Fibroblast of villous mesenchyme (primary cell): Measurements from ENCODE around the gene FOLR3. TPM values are rescaled to one million over a fixed set of nuclear protein-coding genes. Genes with fewer than 3 reads are reported as not detected.
A peak's percentile ranks its signal among the peaks of the same experiment; 100 is the strongest.

Experiments
- DNase-seq: peaks from one replicate; pipeline ENCODE4 v3.0.0-alpha.2; 2010; ENCODE audit warnings: low read depth
- H3K4me3 ChIP-seq: 2 replicates; pipeline ENCODE4 v1.5.1; 2011; ENCODE audit warnings: low read depth, mild to moderate bottlenecking, low read length
- CTCF ChIP-seq: IDR thresholded peaks from 2 replicates; pipeline ENCODE4 v1.5.1; 2012; ENCODE audit warnings: low read depth, mild to moderate bottlenecking, low read length; ENCODE audit not compliant: insufficient read depth
- total RNA-seq: library from RNA; depleted of rRNA; stranded (reverse); fragments of >200 nt; gene quantifications from 2 replicates; pipeline ENCODE4 v1.2.3, GENCODE V29; 2012

FOLR3 gene
- total RNA-seq, 1 donor: 2.6 TPM

GRCh38 chr11:72102631-72102945, 32.9 kb upstream of the FOLR3 start:
- no peak for DNase-seq
- TF ChIP-seq CTCF: no peak
- peak overlapping the region; percentile 97 for H3K4me3 ChIP-seq

DNA sequence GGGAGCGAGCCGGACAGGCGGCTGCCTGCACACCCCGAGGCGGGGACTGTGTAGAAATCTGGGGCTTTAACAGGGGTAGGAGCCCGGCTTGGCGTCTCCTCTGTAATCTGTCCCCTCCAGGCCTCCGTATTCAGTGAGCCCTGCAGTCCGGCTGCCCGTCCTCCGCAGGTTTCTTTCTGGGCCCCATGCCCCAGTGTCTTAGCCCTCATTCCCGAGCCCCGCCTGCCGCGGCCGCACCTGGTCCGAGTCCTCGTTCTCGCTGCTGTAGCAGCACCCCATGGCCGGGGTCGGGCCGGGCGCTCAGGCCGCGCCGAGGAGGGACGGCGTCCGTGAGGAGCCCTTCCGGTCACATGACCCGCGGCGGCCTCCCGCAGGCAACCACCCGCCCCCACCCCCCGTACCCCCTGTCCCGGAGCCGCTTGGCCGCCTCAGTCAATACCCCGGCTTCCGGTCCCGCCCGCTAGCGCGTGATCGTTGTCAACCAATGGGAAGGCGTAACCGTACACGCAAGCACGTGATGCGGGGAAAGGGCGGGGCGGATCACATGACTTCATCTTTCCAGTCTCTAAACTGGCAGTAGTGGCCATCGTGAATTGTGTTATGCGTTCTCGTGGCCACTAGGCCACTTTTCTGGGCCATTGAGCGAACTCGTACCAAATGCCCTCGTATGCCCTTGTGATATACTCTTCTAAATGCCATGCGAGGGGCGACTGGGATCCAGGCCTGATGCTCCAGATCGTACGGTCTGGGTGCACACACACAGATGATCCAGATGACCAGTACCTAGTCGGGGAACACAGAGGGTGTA, 32.4 kb upstream of the FOLR3 start, which contains the start of gene LAMTOR1:
TSS of gene LAMTOR1 (minus strand) at position 352 of the 808 bp plus-strand sequence. CDS start at position 279, 73 bp downstream.
- peak; percentile 38 for TF ChIP-seq CTCF
- peak within 1 kb of the TSS; percentile 97 for H3K4me3 ChIP-seq
- DNase-seq: peak; percentile 99

GRCh38 chr11:72103754-72104167, 31.8 kb upstream of the FOLR3 start:
- TF ChIP-seq CTCF: no peak
- DNase-seq: no peak
- peak overlapping the region; percentile 50 for H3K4me3 ChIP-seq

DNA sequence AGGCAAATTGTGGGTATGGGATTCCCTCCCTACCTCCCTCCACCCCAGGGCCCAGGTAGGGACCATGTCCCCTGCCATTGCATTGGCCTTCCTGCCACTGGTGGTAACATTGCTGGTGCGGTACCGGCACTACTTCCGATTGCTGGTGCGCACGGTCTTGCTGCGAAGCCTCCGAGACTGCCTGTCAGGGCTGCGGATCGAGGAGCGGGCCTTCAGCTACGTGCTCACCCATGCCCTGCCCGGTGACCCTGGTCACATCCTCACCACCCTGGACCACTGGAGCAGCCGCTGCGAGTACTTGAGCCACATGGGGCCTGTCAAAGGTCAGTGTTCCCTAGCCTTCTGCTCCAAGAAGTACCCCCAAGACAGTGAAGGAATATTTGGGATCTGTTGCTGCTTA, 29.6 kb upstream of the FOLR3 start, which contains the start of gene TOMT:
TSS of gene TOMT (plus strand) at position 37 of the 400 bp plus-strand sequence. CDS start at position 65, 28 bp downstream.
- no peak for DNase-seq
- H3K4me3 ChIP-seq: no peak within 1 kb of the TSS
- TF ChIP-seq CTCF: no peak

DNA sequence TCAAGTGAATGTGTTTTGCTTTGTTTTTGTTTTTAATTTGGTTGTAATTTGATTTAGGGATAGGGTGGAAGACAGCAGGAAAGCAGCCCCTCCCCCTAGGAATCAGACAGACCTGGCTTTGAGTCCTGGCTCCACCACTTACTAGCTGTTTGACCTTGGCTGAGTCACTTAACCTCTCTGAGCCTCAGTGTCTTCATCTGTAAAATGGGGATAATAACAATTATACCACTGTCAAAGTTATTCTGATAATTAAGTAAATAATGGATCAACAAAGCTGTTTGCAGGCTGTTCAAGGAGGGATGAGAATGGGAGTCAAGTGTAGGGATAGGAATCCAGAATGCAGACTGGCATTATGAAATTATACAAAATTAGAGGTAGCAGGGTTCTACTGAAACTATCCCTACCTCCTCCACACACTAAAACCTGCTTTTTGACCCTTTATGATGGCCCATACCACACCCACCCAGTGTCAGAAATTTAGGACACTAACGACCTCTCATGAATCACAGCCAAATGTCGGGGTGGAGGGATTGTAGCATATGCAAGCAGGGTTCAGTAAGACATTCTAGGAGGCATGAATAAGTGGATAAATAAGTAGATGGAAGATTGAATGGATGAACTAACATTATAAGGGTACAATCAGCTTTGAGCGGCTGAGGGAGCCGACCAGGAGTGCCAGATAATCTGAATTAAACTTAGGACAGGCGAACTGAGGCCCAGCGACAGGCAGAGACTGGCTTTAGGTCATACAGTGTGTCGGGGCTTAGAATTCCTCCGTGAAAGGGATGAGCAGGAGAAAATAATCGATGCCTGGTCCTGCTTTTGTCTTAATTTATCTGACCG, 24.0 kb upstream of the FOLR3 start:
- DNase-seq: no peak
- peak overlapping the region; percentile 93 for H3K4me3 ChIP-seq
- no peak for TF ChIP-seq CTCF

- no peak for TF ChIP-seq CTCF
- peak within 1 kb of the TSS; percentile 93 for H3K4me3 ChIP-seq
- peak; percentile 100 for DNase-seq
These were observed 23.2 kb upstream of the FOLR3 start, which contains the start of gene ANAPC15 for GRCh38 chr11:72112143-72112977. Gene ANAPC15 (minus strand): TSS chr11:72112695. CDS start chr11:72111276, 1,419 bp downstream.
